Naive thymus-derived CD4-positive, alpha-beta T cell (primary cell): ENCODE data around the gene PCBP3. TPM values are rescaled to one million over a fixed set of nuclear protein-coding genes. Genes with fewer than 3 reads are reported as not detected.

ENCODE experiments used
- ATAC-seq: fragments of 150-1000 bp; cut with Tn5 transposase; 2 replicates; pipeline ENCODE4 v1.10.0; 2021; ENCODE audit warnings: mild to moderate bottlenecking, moderate library complexity
- CTCF ChIA-PET: fragments of 350-600 bp; sonication (Branson Sonifier 250); formaldehyde crosslinking; loops from one replicate; lab custom pipeline; 2021; ENCODE audit warnings: antibody characterized with exemption; lab: Charles Lee
- POLR2A ChIA-PET: fragments of 350-600 bp; sonication (Branson Sonifier 250); formaldehyde crosslinking; loops from one replicate; lab custom pipeline; 2021; ENCODE audit warnings: antibody characterized with exemption, inconsistent platforms; lab: Charles Lee
- DNase-seq, 9 donors: peaks; one replicate each; pipeline versions ENCODE4 v3.0.0 to v3.0.0-alpha.2; 2020 to 2022; ENCODE audit warnings: mixed read lengths in 1 of 9
- H3K27ac ChIP-seq: one replicate; pipeline ENCODE4 v1.7.0; 2013; ENCODE audit warnings: mild to moderate bottlenecking, low read depth, low read length, moderate library complexity
- H3K27me3 ChIP-seq, 2 donors: one replicate each; pipeline ENCODE4 v1.7.0; 2013; ENCODE audit warnings: low read length in 2 of 2, mild to moderate bottlenecking in 2 of 2, moderate library complexity in 2 of 2; ENCODE audit not compliant: control insufficient read depth in 2 of 2, insufficient read depth in 2 of 2
- H3K36me3 ChIP-seq, 3 experiments: 1 replicate in 2 of 3; 2 replicates in 1 of 3; pipeline ENCODE4 v1.7.0; 2013; ENCODE audit warnings: low read length in 3 of 3, mild to moderate bottlenecking in 3 of 3, moderate library complexity in 1 of 3; ENCODE audit not compliant: insufficient read depth in 3 of 3, control insufficient read depth in 2 of 3
- H3K4me1 ChIP-seq, 2 donors: one replicate each; pipeline ENCODE4 v1.7.0; 2013; ENCODE audit warnings: low read length in 2 of 2, mild to moderate bottlenecking in 2 of 2, moderate library complexity in 1 of 2; ENCODE audit not compliant: control insufficient read depth in 2 of 2, insufficient read depth in 2 of 2
- H3K4me3 ChIP-seq: 2 replicates; pipeline ENCODE4 v1.7.0; 2013; ENCODE audit warnings: mild to moderate bottlenecking, low read length
- H3K9me3 ChIP-seq, 3 experiments: 1 replicate in 2 of 3; 2 replicates in 1 of 3; pipeline ENCODE4 v1.7.0; 2013; ENCODE audit warnings: low read length in 3 of 3; ENCODE audit not compliant: control insufficient read depth in 2 of 3
- H3K27ac Mint-ChIP-seq, 9 donors: one replicate each; pipeline ENCODE4 v1.8.0; 2020 to 2022; ENCODE audit warnings: mixed read lengths in 9 of 9, mild to moderate bottlenecking in 8 of 9, moderate library complexity in 5 of 9, inconsistent platforms in 2 of 9
- H3K27me3 Mint-ChIP-seq, 5 donors: one replicate each; pipeline ENCODE4 v1.8.0; 2021 to 2022; ENCODE audit warnings: mixed read lengths in 5 of 5, mild to moderate bottlenecking in 1 of 5
- H3K36me3 Mint-ChIP-seq, 5 donors: one replicate each; pipeline ENCODE4 v1.8.0; 2020 to 2022; ENCODE audit warnings: mixed read lengths in 5 of 5, mild to moderate bottlenecking in 3 of 5, inconsistent platforms in 1 of 5
- H3K4me1 Mint-ChIP-seq, 7 donors: one replicate each; pipeline ENCODE4 v1.8.0; 2020 to 2022; ENCODE audit warnings: mixed read lengths in 7 of 7, mild to moderate bottlenecking in 3 of 7, inconsistent platforms in 1 of 7
- H3K4me3 Mint-ChIP-seq, 10 donors: one replicate each; pipeline ENCODE4 v1.8.0; 2020 to 2022; ENCODE audit warnings: mild to moderate bottlenecking in 10 of 10, mixed read lengths in 10 of 10, moderate library complexity in 6 of 10, inconsistent platforms in 2 of 10
- H3K9me3 Mint-ChIP-seq, 11 donors: one replicate each; pipeline ENCODE4 v1.8.0; 2020 to 2022; ENCODE audit warnings: mixed read lengths in 11 of 11, mild to moderate bottlenecking in 4 of 11, inconsistent platforms in 1 of 11, moderate library complexity in 1 of 11
- intact Hi-C, 2 donors: fragments of 100-400 bp; cut with micrococcal nuclease; formaldehyde crosslinking; loops; one replicate each; pipeline ENCODE4 v1.15.1; 2023
- polyA plus RNA-seq, 2 donors: library from polyadenylated mRNA; unstranded; fragments of 300-500 nt; fragmentation: Illumina TruSeq; gene quantifications; one replicate each; pipeline ENCODE4 v1.2.3, GENCODE V29; 2021
- total RNA-seq, 6 experiments: library from RNA in 5 of 6; stranded (reverse) in 5 of 6; gene quantifications; 1 replicate in 5 of 6; 2 replicates in 1 of 6; pipeline ENCODE4 v1.2.3 and lab custom pipeline; 2021 to 2026

The PCBP3 gene
- total and polyA plus RNA-seq, 7 experiments from 2014 or later: 1.2 to 5.2 (median 1.6) TPM

- intact Hi-C loops: loop anchor here (2.0 to 5.0 kb wide), 5 partner anchors 48 to 217 kb away; no protein-coding TSS in a partner anchor
- POLR2A ChIA-PET: interaction anchor here (0.6 kb wide), 1 partner anchor 163 kb away, joined by 4 read pairs; no protein-coding TSS in a partner anchor
- peaks cover 15 to 51% (median 38%) of the 10 kb centered on the region in 7 donors for H3K4me1 Mint-ChIP-seq
- peak; percentile 40 for ATAC-seq
- H3K9me3 Mint-ChIP-seq: peaks cover 0 to 7% (median 0%) of the 10 kb centered on the region in 11 donors
- H3K27ac Mint-ChIP-seq: peak overlapping the region; percentile 26 to 97 (median 94)
- CTCF ChIA-PET: interaction anchor here (0.6 kb wide), 1 partner anchor 46 kb away, joined by 3 read pairs; no protein-coding TSS in a partner anchor
- peaks cover 0 to 5% (median under 1%) of the 10 kb centered on the region in 5 donors for H3K36me3 Mint-ChIP-seq
- H3K27me3 ChIP-seq: no peaks in the 10 kb centered on the region
- H3K36me3 ChIP-seq: no peaks in the 10 kb centered on the region
- peaks cover 0 to 29% of the 10 kb centered on the region in 2 donors for H3K4me1 ChIP-seq
- no peak overlapping the region for H3K27ac ChIP-seq
- H3K4me3 Mint-ChIP-seq: peak overlapping the region in 7 of 10 donors; percentile 37 to 76 (median 52)
- no peaks in the 10 kb centered on the region for H3K9me3 ChIP-seq
- peak in 4 of 9 donors; percentile 16 to 27 (median 18) for DNase-seq
- H3K27me3 Mint-ChIP-seq: no peaks in the 10 kb centered on the region
- H3K4me3 ChIP-seq: no peak overlapping the region
Observed at GRCh38 chr21:45769294-45769693, 125.8 kb downstream of the PCBP3 start.

DNA sequence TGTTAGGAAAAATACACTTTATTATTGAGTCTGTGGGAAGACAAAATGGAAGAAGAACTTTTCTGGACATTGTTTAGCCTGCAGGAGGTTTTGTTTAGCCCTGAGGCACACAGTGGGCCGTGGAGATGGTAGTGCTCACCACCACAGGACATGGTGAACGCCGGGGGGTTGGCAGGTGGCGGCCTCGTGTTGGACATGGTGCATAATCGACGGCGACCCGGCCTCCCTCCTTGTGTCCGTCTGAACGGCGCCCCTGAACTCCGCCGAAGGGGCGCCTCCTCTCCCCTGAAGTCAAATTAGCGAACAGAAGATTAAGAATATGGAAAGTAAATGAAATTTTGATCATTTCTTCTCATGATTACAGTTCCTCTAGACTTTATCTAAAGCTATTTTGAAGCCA, 126.4 kb downstream of the PCBP3 start:
- Mint-ChIP-seq H3K4me3 (peak overlapping the region in 2 of 10 donors; percentile 26 to 61), H3K9me3 (peaks cover 0 to 9% (median 0%) of the 10 kb centered on the region in 11 donors), H3K4me1 (peaks cover 15 to 48% (median 38%) of the 10 kb centered on the region in 7 donors), H3K27me3 (no peaks in the 10 kb centered on the region), H3K36me3 (peaks cover 4 to 6% (median 5%) of the 10 kb centered on the region in 5 donors), H3K27ac (peak overlapping the region in 7 of 9 donors; percentile 16 to 97 (median 94))
- peaks cover 0 to 29% of the 10 kb centered on the region in 2 donors for H3K4me1 ChIP-seq
- no peaks in the 10 kb centered on the region for H3K9me3 ChIP-seq
- intact Hi-C loops: loop anchor here (2.0 to 5.0 kb wide), 5 partner anchors 47 to 218 kb away; no protein-coding TSS in a partner anchor
- DNase-seq (no peak), ATAC-seq (no peak)
- ChIA-PET CTCF (no interaction called here), POLR2A (no interaction called here)
- no peaks in the 10 kb centered on the region for H3K27me3 ChIP-seq
- no peak overlapping the region for H3K4me3 ChIP-seq
- no peaks in the 10 kb centered on the region for H3K36me3 ChIP-seq
- no peak overlapping the region for H3K27ac ChIP-seq

GRCh38 chr21:45772180-45772579, 128.7 kb downstream of the PCBP3 start:
- CTCF ChIA-PET: interaction anchor here (0.9 kb wide), 1 partner anchor 8 kb away, joined by 5 read pairs; no protein-coding TSS in a partner anchor
- Mint-ChIP-seq H3K36me3 (peaks cover 10 to 17% (median 15%) of the 10 kb centered on the region in 5 donors), H3K27me3 (no peaks in the 10 kb centered on the region)

DNA sequence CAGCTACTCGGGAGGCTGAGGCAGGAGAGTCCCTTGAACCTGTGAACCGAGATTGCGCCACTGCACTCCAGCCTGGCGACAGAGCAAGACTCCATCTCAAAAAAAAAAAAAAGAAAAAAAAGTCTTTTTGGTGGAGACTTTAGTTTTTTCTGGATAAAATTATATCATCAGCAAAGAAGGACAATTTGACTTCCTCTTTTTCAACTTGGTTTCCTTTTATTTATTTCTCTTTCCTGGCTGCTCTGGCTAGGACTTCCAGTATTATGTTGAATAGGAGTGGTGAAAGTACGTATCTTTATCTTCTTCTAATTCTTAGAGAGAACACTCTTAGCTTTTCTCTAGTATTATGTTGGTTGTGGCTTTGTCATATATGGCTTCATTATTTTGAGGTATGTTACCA, 130.8 kb downstream of the PCBP3 start:
- no peak overlapping the region for H3K27ac Mint-ChIP-seq

More at GRCh38 chr21:45772180-45772579, 128.7 kb downstream of the PCBP3 start:
- Histone ChIP-seq H3K36me3 (no peaks in the 10 kb centered on the region), H3K9me3 (peaks cover 0 to 5% (median 5%) of the 10 kb centered on the region in 3 experiments), H3K4me3 (no peak overlapping the region), H3K4me1 (peaks cover 0 to 18% of the 10 kb centered on the region in 2 donors), H3K27me3 (no peaks in the 10 kb centered on the region), H3K27ac (no peak overlapping the region)
- Mint-ChIP-seq H3K9me3 (peaks cover 3 to 15% (median 9%) of the 10 kb centered on the region in 11 donors), H3K27ac (peak overlapping the region in 1 of 9 donors; percentile 1), H3K4me3 (no peak overlapping the region), H3K4me1 (peaks cover 10 to 33% (median 26%) of the 10 kb centered on the region in 7 donors)
- DNase-seq (no peak), ATAC-seq (no peak)
- intact Hi-C loops: no loop called here
- POLR2A ChIA-PET: no interaction called here

DNA sequence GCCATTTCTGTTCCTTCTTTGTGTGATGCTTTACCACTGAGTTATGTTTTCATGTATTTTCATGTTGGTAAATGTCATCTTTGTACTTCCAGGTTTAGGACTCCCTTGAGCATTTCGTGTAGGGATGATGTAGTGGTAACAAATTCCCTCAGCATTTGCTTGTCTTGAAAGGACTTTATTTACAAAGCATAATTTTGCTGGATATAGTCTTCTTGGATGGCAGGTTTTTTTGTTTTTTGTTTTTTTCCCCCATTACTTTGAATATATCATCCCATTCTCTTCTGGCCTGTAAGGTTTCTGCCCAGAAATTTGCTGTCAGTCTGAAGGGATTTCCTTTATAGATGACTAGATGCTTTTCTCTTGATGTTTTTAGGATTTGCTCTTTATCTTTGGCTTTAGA, 133.4 kb downstream of the PCBP3 start:
- no peaks in the 10 kb centered on the region for H3K4me1 ChIP-seq
- peaks cover 0 to 10% (median 5%) of the 10 kb centered on the region in 3 experiments for H3K9me3 ChIP-seq
- Mint-ChIP-seq H3K9me3 (peaks cover 8 to 28% (median 18%) of the 10 kb centered on the region in 11 donors), H3K27me3 (no peaks in the 10 kb centered on the region), H3K36me3 (peaks cover 12 to 28% (median 26%) of the 10 kb centered on the region in 5 donors), H3K27ac (no peak overlapping the region), H3K4me3 (no peak overlapping the region), H3K4me1 (no peaks in the 10 kb centered on the region)
- ChIA-PET CTCF (no interaction called here), POLR2A (no interaction called here)
- no peak for DNase-seq
- H3K4me3 ChIP-seq: no peak overlapping the region
- H3K27me3 ChIP-seq: no peaks in the 10 kb centered on the region
- intact Hi-C loops: no loop called here
- no peak overlapping the region for H3K27ac ChIP-seq
- no peak for ATAC-seq
- H3K36me3 ChIP-seq: no peaks in the 10 kb centered on the region

More for the DNA sequence above, 130.8 kb downstream of the PCBP3 start:
- H3K36me3 ChIP-seq: no peaks in the 10 kb centered on the region
- ChIA-PET CTCF (no interaction called here), POLR2A (interaction anchor here (0.7 kb wide), 1 partner anchor 97 kb away, joined by 3 read pairs; no protein-coding TSS in a partner anchor)
- H3K27ac ChIP-seq: no peak overlapping the region
- intact Hi-C loops: no loop called here
- DNase-seq: no peak
- no peaks in the 10 kb centered on the region for H3K27me3 Mint-ChIP-seq
- no peaks in the 10 kb centered on the region for H3K4me1 ChIP-seq
- no peak overlapping the region for H3K4me3 Mint-ChIP-seq
- ATAC-seq: no peak
- H3K9me3 Mint-ChIP-seq: peaks cover 8 to 28% (median 18%) of the 10 kb centered on the region in 11 donors
- no peaks in the 10 kb centered on the region for H3K27me3 ChIP-seq
- H3K4me1 Mint-ChIP-seq: peaks cover 0 to 12% (median 5%) of the 10 kb centered on the region in 7 donors
- peaks cover 0 to 10% (median 5%) of the 10 kb centered on the region in 3 experiments for H3K9me3 ChIP-seq
- H3K4me3 ChIP-seq: no peak overlapping the region
- peaks cover 12 to 26% (median 24%) of the 10 kb centered on the region in 5 donors for H3K36me3 Mint-ChIP-seq

DNA sequence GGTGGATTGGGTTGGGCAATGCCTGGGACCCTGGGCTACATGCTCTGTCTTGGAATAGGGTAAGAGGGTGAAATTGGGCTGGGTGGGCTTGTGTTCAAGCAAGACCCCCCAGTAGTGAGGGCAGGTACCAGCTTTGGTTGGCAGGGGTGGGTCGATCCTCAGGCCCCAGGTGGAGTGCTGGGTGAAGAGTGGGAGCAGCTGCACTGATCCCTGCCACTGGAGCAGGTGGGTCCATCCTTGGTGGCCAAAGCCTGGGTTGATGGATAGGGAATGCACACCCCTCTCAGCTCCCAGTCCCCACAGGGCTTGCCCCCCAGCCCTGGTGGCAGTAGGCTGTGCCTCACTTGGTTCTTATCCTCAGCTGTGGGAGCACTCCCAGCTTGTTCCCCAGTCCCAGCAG, 135.2 kb downstream of the PCBP3 start:
- H3K4me1 Mint-ChIP-seq: no peaks in the 10 kb centered on the region
- H3K4me3 Mint-ChIP-seq: no peak overlapping the region
- Histone ChIP-seq H3K27me3 (no peaks in the 10 kb centered on the region), H3K27ac (no peak overlapping the region), H3K4me1 (no peaks in the 10 kb centered on the region), H3K4me3 (no peak overlapping the region), H3K9me3 (peaks cover 0 to 10% (median 5%) of the 10 kb centered on the region in 3 experiments), H3K36me3 (no peaks in the 10 kb centered on the region)
- no peak for DNase-seq
- no peak overlapping the region for H3K27ac Mint-ChIP-seq
- ChIA-PET POLR2A (no interaction called here), CTCF (no interaction called here)
- no peak for ATAC-seq
- H3K27me3 Mint-ChIP-seq: no peaks in the 10 kb centered on the region
- H3K36me3 Mint-ChIP-seq: peaks cover 12 to 28% (median 23%) of the 10 kb centered on the region in 5 donors
- intact Hi-C loops: no loop called here
- H3K9me3 Mint-ChIP-seq: peaks cover 8 to 28% (median 18%) of the 10 kb centered on the region in 11 donors
